Cardiac fibroblast (primary cell): ENCODE results near the gene IL12RB1.

Experiments
- DNase-seq, 2 donors: peaks; one replicate each; pipeline versions ENCODE4 v3.0.0 to v3.0.0-alpha.2; 2010; ENCODE audit warnings: low read depth in 2 of 2
- H3K4me3 ChIP-seq, 2 donors: replicated peaks in 1 of 2; 1 replicate in 1 of 2; 2 replicates in 1 of 2; pipeline ENCODE4 v1.5.1; 2011; ENCODE audit warnings: low read depth in 2 of 2, low read length in 2 of 2, mild to moderate bottlenecking in 2 of 2, moderate library complexity in 1 of 2
- CTCF ChIP-seq: IDR thresholded peaks from one replicate; pipeline ENCODE4 v1.5.1; 2011; ENCODE audit warnings: low read depth, mild to moderate bottlenecking, low read length, inconsistent platforms

IL12RB1 gene

GRCh38 chr19:18126097-18126496 is 39.4 kb upstream of the IL12RB1 start:
- H3K4me3 ChIP-seq: no peak overlapping the region
- TF ChIP-seq CTCF: no peak
- no peak for DNase-seq

GRCh38 chr19:18123819-18124218 is 37.1 kb upstream of the IL12RB1 start:
- H3K4me3 ChIP-seq: no peak overlapping the region
- no peak for DNase-seq
- TF ChIP-seq CTCF: no peak

GRCh38 chr19:18122860-18123795 is 36.4 kb upstream of the IL12RB1 start:
- TF ChIP-seq CTCF: no peak
- no peak overlapping the region for H3K4me3 ChIP-seq
- no peak for DNase-seq

- TF ChIP-seq CTCF: no peak
- no peak overlapping the region for H3K4me3 ChIP-seq
- DNase-seq: no peak
Observed at GRCh38 chr19:18122424-18122823, 35.7 kb upstream of the IL12RB1 start.

- no peak overlapping the region for H3K4me3 ChIP-seq
- DNase-seq: no peak
- TF ChIP-seq CTCF: no peak
Observed at GRCh38 chr19:18121166-18121565, 34.4 kb upstream of the IL12RB1 start.

GRCh38 chr19:18120127-18120526 is 33.4 kb upstream of the IL12RB1 start:
- no peak for DNase-seq
- H3K4me3 ChIP-seq: no peak overlapping the region
- no peak for TF ChIP-seq CTCF

GRCh38 chr19:18119717-18120105 is 33.0 kb upstream of the IL12RB1 start:
- DNase-seq: no peak
- H3K4me3 ChIP-seq: no peak overlapping the region
- TF ChIP-seq CTCF: no peak
